HepG2 (cell line): Measurements from ENCODE around the gene RIMBP2. TPM values are rescaled to one million over a fixed set of nuclear protein-coding genes. Genes with fewer than 3 reads are reported as not detected.

Experiments used
- ATAC-seq: fragments of 200-7000 bp; cut with Tn5 transposase; 3 replicates; pipeline ENCODE4 v1.9.1; 2020; ENCODE audit warnings: mild to moderate bottlenecking, moderate library complexity
- BruUV-seq: library from RNA; stranded (reverse); fragments of 400-500 nt; replicated peaks from 2 replicates; lab custom pipeline; 2021; lab: Mats Ljungman, UMichigan
- CTCF ChIA-PET: fragments of 300-600 bp; formaldehyde crosslinking; extraction: SDS; loops from one replicate; lab custom pipeline; 2021; ENCODE audit warnings: low total read pairs, inconsistent platforms, low intra/inter-chr PET ratio; lab: Yijun Ruan, JAX
- POLR2A ChIA-PET: fragments of 350-600 bp; sonication (Branson Sonifier 250); formaldehyde crosslinking; loops from one replicate; lab custom pipeline; 2020; ENCODE audit warnings: antibody characterized with exemption, inconsistent platforms; lab: Yijun Ruan, JAX
- DNase-seq: peaks from one replicate; pipeline ENCODE4 v3.0.0-alpha.2; 2015; ENCODE audit warnings: low spot score
- FAIRE-seq: peaks from 3 replicates; lab custom pipeline; 2011; peaks lifted over from hg19 to GRCh38; lab: Jason Lieb, UNC
- H2AFZ ChIP-seq: one replicate; pipeline ENCODE4 v1.6.1; 2011; ENCODE audit warnings: low read length, inconsistent platforms
- H3K27ac ChIP-seq: fragments of 300-600 bp; 3 replicates; pipeline ENCODE4 v1.8.0; 2011; ENCODE audit warnings: mixed run types, mild to moderate bottlenecking, mixed read lengths, low read length, inconsistent platforms; ENCODE audit not compliant: insufficient read depth; ENCODE audit errors: extremely low read length
- H3K27me3 ChIP-seq, 2 experiments: fragments of 200-600 bp in 1 of 2; 2 replicates in 1 of 2; 3 replicates in 1 of 2; pipeline versions ENCODE4 v1.6.0 to v1.8.0; 2011; ENCODE audit warnings: low read length in 2 of 2, mild to moderate bottlenecking in 2 of 2, moderate library complexity in 2 of 2, inconsistent platforms in 1 of 2; ENCODE audit not compliant: insufficient read depth in 2 of 2, control insufficient read depth in 1 of 2
- H3K36me3 ChIP-seq, 2 experiments: fragments of 200-600 bp in 1 of 2; replicated peaks in 1 of 2; 2 replicates in 1 of 2; 3 replicates in 1 of 2; pipeline versions ENCODE4 v1.5.1 to v1.8.0; 2011; ENCODE audit warnings: low read length in 2 of 2, inconsistent platforms in 1 of 2; ENCODE audit not compliant: insufficient read depth in 2 of 2, control insufficient read depth in 1 of 2
- H3K4me1 ChIP-seq: 2 replicates; pipeline ENCODE4 v1.5.1; 2012; ENCODE audit warnings: low read length, inconsistent platforms; ENCODE audit not compliant: insufficient read depth
- H3K4me2 ChIP-seq: 2 replicates; pipeline ENCODE4 v1.6.0; 2011; ENCODE audit warnings: low read depth, low read length, inconsistent platforms
- H3K4me3 ChIP-seq, 3 experiments: fragments of 200-600 bp in 1 of 3; sonication (generic), shearing (Covaris generic) in 1 of 3; replicated peaks in 1 of 3; 2 replicates each; pipeline ENCODE4 v1.5.1; 2011 to 2016; ENCODE audit warnings: low read length in 3 of 3, inconsistent platforms in 2 of 3, low read depth in 2 of 3, mild to moderate bottlenecking in 2 of 3, control low read depth in 1 of 3, mixed read lengths in 1 of 3; ENCODE audit not compliant: insufficient read depth in 1 of 3
- H3K79me2 ChIP-seq: one replicate; pipeline ENCODE4 v1.6.1; 2011; ENCODE audit warnings: low read length, inconsistent platforms; ENCODE audit not compliant: insufficient read depth
- H3K9ac ChIP-seq: 2 replicates; pipeline ENCODE4 v1.6.0; 2011; ENCODE audit warnings: mild to moderate bottlenecking, low read depth, low read length, inconsistent platforms; ENCODE audit not compliant: insufficient read depth
- H3K9me3 ChIP-seq: 2 replicates; pipeline ENCODE4 v1.5.1; 2012; ENCODE audit warnings: mild to moderate bottlenecking, low read length
- H4K20me1 ChIP-seq: 2 replicates; pipeline ENCODE4 v1.6.0; 2011; ENCODE audit warnings: inconsistent platforms, mild to moderate bottlenecking, low read length, moderate library complexity; ENCODE audit not compliant: insufficient read depth
- EHMT2 ChIP-seq: fragments of 200-600 bp; sonication (generic); IDR thresholded peaks from 2 replicates; pipeline ENCODE4 v1.7.0; 2017; ENCODE audit warnings: antibody characterized with exemption, low read depth, low read length, borderline replicate concordance
- ELF3 ChIP-seq: IDR thresholded peaks from 2 replicates; pipeline ENCODE4 v1.6.1; 2016; ENCODE audit warnings: missing genetic modification reagents, missing compliant biosample characterization
- ERF ChIP-seq: IDR thresholded peaks from 2 replicates; pipeline ENCODE4 v1.6.1; 2018; ENCODE audit warnings: missing biosample characterization, missing genetic modification reagents
- GATA4 ChIP-seq: sonication (generic); IDR thresholded peaks from 2 replicates; pipeline ENCODE4 v1.6.1; 2016; ENCODE audit warnings: antibody characterized with exemption, low read depth, borderline replicate concordance
- MTA3 ChIP-seq: sonication (generic); formaldehyde crosslinking; IDR thresholded peaks from 2 replicates; pipeline ENCODE4 v1.4.0; 2020; ENCODE audit warnings: missing genetic modification reagents
- NFRKB ChIP-seq: fragments of 450-650 bp; IDR thresholded peaks from 2 replicates; pipeline ENCODE4 v1.6.1; 2017
- NR2F2 ChIP-seq: IDR thresholded peaks from 2 replicates; pipeline ENCODE4 v1.6.1; 2012; ENCODE audit warnings: low read depth, inconsistent platforms, borderline replicate concordance
- ZMAT5 ChIP-seq: sonication (generic); formaldehyde crosslinking; IDR thresholded peaks from 2 replicates; pipeline ENCODE4 v1.5.0; 2020; ENCODE audit warnings: mild to moderate bottlenecking, low read depth, missing genetic modification reagents, borderline replicate concordance
- ZNF124 ChIP-seq: sonication (generic); formaldehyde crosslinking; IDR thresholded peaks from 2 replicates; pipeline ENCODE4 v1.4.0; 2020; ENCODE audit warnings: missing genetic modification reagents
- ZNF652 ChIP-seq: IDR thresholded peaks from 2 replicates; pipeline ENCODE4 v1.6.1; 2016; ENCODE audit warnings: low read depth, borderline replicate concordance
- ZNF678 ChIP-seq: sonication (generic); formaldehyde crosslinking; IDR thresholded peaks from 2 replicates; pipeline ENCODE4 v1.4.0; 2020; ENCODE audit warnings: mild to moderate bottlenecking, missing genetic modification reagents
- ZSCAN20 ChIP-seq: sonication (generic); formaldehyde crosslinking; IDR thresholded peaks from 2 replicates; pipeline ENCODE4 v1.4.0; 2020; ENCODE audit warnings: missing genetic modification reagents, mild to moderate bottlenecking, borderline replicate concordance
- WGBS: methylation state at CpG from one replicate; pipeline ENCODE4 v1.1.6; 2017; ENCODE audit warnings: low lambda C conversion rate; 5-methylcytosine and 5-hydroxymethylcytosine counted together
- in situ Hi-C: cut with HindIII; loops from 2 replicates; pipeline ENCODE4 v1.10.0; 2017; ENCODE audit warnings: low pct_unique_long_range_greater_than_20kb; ENCODE audit not compliant: extremely low pct_ligation_motif_present
- intact Hi-C: fragments of 100-400 bp; cut with micrococcal nuclease; formaldehyde crosslinking; loops from one replicate; pipeline ENCODE4 v1.10.0; 2022; ENCODE audit not compliant: unreplicated experiment
- polyA plus RNA-seq, 8 experiments: library from polyadenylated mRNA; depleted of rRNA in 3 of 8; stranded (reverse) in 7 of 8; unstranded in 1 of 8; fragments of >200 nt; fragmentation: Illumina TruSeq in 4 of 8; extraction: Trizol in 4 of 8; gene quantifications; 2 replicates each; pipeline versions ENCODE4 v1.2.1 to v1.2.3, GENCODE V29; 2011 to 2016; ENCODE audit warnings: low read depth in 4 of 8, missing spikeins in 1 of 8, mixed read lengths in 1 of 8; ENCODE audit not compliant: insufficient read depth in 1 of 8
- total RNA-seq, 5 experiments: library from RNA; depleted of rRNA; stranded (reverse); fragments of >200 nt; fragmentation: Illumina TruSeq; extraction: Trizol; gene quantifications; 2 replicates each; pipeline ENCODE4 v1.2.3, GENCODE V29; 2016; ENCODE audit warnings: low read depth in 1 of 5
- TF ChIP-seq, protein P1 (sequence below): sonication (generic); formaldehyde crosslinking; IDR thresholded peaks from 2 replicates; pipeline ENCODE4 v1.4.0; 2020; ENCODE audit warnings: mild to moderate bottlenecking, missing genetic modification reagents
- TF ChIP-seq, protein P2 (sequence below): sonication (generic); formaldehyde crosslinking; IDR thresholded peaks from 2 replicates; pipeline ENCODE4 v1.4.0; 2020; ENCODE audit warnings: mild to moderate bottlenecking, missing genetic modification reagents, borderline replicate concordance
- TF ChIP-seq, protein P3 (sequence below): sonication (generic); formaldehyde crosslinking; IDR thresholded peaks from 2 replicates; pipeline ENCODE4 v1.8.1; 2023; ENCODE audit warnings: missing genetic modification reagents, mild to moderate bottlenecking, borderline replicate concordance
- TF ChIP-seq, protein P4 (sequence below), 2 experiments: sonication (generic) in 1 of 2; formaldehyde crosslinking in 1 of 2; IDR thresholded peaks; 2 replicates each; pipeline versions ENCODE4 v1.6.1 to v1.9.0; 2014 to 2022; ENCODE audit warnings: antibody characterized with exemption in 1 of 2, borderline replicate concordance in 1 of 2, inconsistent platforms in 1 of 2, low read depth in 1 of 2, missing genetic modification reagents in 1 of 2

RIMBP2 gene
- total and polyA plus RNA-seq, 2 of the 13 experiments (the other 11 are each of a cell fraction or from before 2014, with no cell fraction given), result 0.03 TPM; not detected in 1

- ATAC-seq (no peak), DNase-seq (no peak), FAIRE-seq (no peak)
- Histone ChIP-seq H3K4me2 (no peak overlapping the region), H3K27ac (no peak overlapping the region), H3K9me3 (no peaks in the 10 kb centered on the region), H3K36me3 (no peaks in the 10 kb centered on the region), H3K9ac (no peak overlapping the region), H3K4me1 (no peaks in the 10 kb centered on the region), H3K79me2 (no peaks in the 10 kb centered on the region), H3K4me3 (no peak overlapping the region), H2AFZ (no peak overlapping the region), H4K20me1 (no peaks in the 10 kb centered on the region), H3K27me3 (peaks cover 3 to 41% of the 10 kb centered on the region in 2 experiments; a peak in 4 of 5 replicates)
- intact Hi-C loops (no loop called here), in situ Hi-C loops (no loop called here)
- 8% methylated on average over 7 of the region's 14 CpGs for WGBS
- no TSS peak for BruUV-seq
- ChIA-PET POLR2A (no interaction called here), CTCF (no interaction called here)
- TF ChIP-seq ZNF652 (CRISPR knock-in tag), result no peak
- TF ChIP-seq, protein P1, sequence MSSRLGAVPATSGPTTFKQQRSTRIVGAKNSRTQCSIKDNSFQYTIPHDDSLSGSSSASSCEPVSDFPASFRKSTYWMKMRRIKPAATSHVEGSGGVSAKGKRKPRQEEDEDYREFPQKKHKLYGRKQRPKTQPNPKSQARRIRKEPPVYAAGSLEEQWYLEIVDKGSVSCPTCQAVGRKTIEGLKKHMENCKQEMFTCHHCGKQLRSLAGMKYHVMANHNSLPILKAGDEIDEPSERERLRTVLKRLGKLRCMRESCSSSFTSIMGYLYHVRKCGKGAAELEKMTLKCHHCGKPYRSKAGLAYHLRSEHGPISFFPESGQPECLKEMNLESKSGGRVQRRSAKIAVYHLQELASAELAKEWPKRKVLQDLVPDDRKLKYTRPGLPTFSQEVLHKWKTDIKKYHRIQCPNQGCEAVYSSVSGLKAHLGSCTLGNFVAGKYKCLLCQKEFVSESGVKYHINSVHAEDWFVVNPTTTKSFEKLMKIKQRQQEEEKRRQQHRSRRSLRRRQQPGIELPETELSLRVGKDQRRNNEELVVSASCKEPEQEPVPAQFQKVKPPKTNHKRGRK (CRISPR knock-in tag), result no peak
- TF ChIP-seq ZMAT5 (CRISPR knock-in tag), result no peak
- TF ChIP-seq ERF, result no peak
- no peak for TF ChIP-seq NFRKB
- TF ChIP-seq, protein P2, sequence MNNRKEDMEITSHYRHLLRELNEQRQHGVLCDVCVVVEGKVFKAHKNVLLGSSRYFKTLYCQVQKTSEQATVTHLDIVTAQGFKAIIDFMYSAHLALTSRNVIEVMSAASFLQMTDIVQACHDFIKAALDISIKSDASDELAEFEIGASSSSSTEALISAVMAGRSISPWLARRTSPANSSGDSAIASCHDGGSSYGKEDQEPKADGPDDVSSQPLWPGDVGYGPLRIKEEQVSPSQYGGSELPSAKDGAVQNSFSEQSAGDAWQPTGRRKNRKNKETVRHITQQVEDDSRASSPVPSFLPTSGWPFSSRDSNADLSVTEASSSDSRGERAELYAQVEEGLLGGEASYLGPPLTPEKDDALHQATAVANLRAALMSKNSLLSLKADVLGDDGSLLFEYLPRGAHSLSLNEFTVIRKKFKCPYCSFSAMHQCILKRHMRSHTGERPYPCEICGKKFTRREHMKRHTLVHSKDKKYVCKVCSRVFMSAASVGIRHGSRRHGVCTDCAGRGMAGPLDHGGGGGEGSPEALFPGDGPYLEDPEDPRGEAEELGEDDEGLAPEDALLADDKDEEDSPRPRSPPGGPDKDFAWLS (CRISPR knock-in tag), result no peak
- no peak for TF ChIP-seq EHMT2
- TF ChIP-seq, protein P3, sequence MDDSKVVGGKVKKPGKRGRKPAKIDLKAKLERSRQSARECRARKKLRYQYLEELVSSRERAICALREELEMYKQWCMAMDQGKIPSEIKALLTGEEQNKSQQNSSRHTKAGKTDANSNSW (CRISPR knock-in tag), result no peak
- TF ChIP-seq ZSCAN20, result no peak
- TF ChIP-seq GATA4, result no peak
- no peak for TF ChIP-seq NR2F2
- TF ChIP-seq MTA3 (CRISPR knock-in tag), result no peak
- TF ChIP-seq ZNF124, result no peak
- no peak for TF ChIP-seq ZNF678 (CRISPR knock-in tag)
- TF ChIP-seq, protein P4, sequence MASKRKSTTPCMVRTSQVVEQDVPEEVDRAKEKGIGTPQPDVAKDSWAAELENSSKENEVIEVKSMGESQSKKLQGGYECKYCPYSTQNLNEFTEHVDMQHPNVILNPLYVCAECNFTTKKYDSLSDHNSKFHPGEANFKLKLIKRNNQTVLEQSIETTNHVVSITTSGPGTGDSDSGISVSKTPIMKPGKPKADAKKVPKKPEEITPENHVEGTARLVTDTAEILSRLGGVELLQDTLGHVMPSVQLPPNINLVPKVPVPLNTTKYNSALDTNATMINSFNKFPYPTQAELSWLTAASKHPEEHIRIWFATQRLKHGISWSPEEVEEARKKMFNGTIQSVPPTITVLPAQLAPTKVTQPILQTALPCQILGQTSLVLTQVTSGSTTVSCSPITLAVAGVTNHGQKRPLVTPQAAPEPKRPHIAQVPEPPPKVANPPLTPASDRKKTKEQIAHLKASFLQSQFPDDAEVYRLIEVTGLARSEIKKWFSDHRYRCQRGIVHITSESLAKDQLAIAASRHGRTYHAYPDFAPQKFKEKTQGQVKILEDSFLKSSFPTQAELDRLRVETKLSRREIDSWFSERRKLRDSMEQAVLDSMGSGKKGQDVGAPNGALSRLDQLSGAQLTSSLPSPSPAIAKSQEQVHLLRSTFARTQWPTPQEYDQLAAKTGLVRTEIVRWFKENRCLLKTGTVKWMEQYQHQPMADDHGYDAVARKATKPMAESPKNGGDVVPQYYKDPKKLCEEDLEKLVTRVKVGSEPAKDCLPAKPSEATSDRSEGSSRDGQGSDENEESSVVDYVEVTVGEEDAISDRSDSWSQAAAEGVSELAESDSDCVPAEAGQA (IDR thresholded peaks at IDR 0.05; ENCODE audit: low read depth), result no peak
- TF ChIP-seq, protein P4 (CRISPR knock-in tag; IDR thresholded peaks at IDR 0.05; ENCODE audit: borderline replicate concordance), result no peak
- TF ChIP-seq ELF3 (CRISPR knock-in tag), result no peak
Observed at GRCh38 chr12:130620281-130620680, 95.8 kb downstream of the RIMBP2 start.
